Measurements from ENCODE around the gene ZNF800. TPM values are rescaled to one million over a fixed set of nuclear protein-coding genes. Genes with fewer than 3 reads are reported as not detected.

Gene ZNF800
- total and polyA plus RNA-seq, 2 of the 8 experiments (the other 6 are each of a cell fraction or from before 2014, with no cell fraction given) = 1.0 to 6.5 TPM

DNA sequence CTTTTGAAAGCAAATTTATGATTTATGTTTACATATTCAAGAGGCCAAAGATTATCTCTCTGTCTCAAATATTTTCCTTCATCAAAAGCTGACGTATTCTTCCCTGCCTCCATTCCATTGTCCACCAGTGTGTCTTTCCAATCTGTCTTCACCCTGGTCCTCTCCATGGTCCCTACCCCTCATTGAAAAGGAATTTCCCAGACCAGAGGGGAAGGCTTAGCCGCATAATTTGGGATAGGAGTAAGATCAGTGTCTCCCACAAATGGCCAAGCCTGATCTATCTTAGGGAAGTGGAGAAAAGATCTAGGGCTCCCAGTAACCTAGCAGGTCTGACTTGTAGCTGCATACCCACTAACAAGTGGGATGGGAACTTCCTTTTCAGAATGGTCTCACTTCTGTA lies 46.3 kb upstream of the ZNF800 start:
- H4K5ac ChIP-seq (ENCODE audit: insufficient read length, low read depth, low read length) = no peak overlapping the region
- H3K9ac ChIP-seq (replicated peaks in 1 of 4; ENCODE audit: extremely low read depth in 1 of 4, low read depth in 3 of 4, low read length in 3 of 4) = no peak overlapping the region
- H3K4me1 ChIP-seq (replicated peaks in 1 of 4; ENCODE audit: control insufficient read depth in 3 of 4, insufficient read depth in 4 of 4, low read length in 3 of 4) = no peaks in the 10 kb centered on the region; a peak in 1 of 7 replicates
- H2BK5ac ChIP-seq (ENCODE audit: low read depth, low read length) = no peak overlapping the region
- no peak overlapping the region for H3K14ac ChIP-seq (ENCODE audit: insufficient read length)
- 92% methylated on average over 2 of the region's 2 CpGs; no CpG with 5 or more reads in 1 of the 2 experiments for WGBS, 2 experiments (ENCODE audit: extremely low coverage in 1 of 2, insufficient coverage in 1 of 2, insufficient read length in 1 of 2, insufficient replicate concordance in 2 of 2, low coverage in 1 of 2, low lambda C conversion rate in 2 of 2, missing lambda C conversion rate in 1 of 2)
- H3K27ac ChIP-seq (ENCODE audit: low read depth, low read length) = no peak overlapping the region
- no peaks in the 10 kb centered on the region for H3K36me3 ChIP-seq (ENCODE audit: control insufficient read depth in 2 of 4, insufficient read depth in 4 of 4, low read length in 3 of 4)
- DNase-seq (ENCODE audit: low read depth in 1 of 2, low spot score in 2 of 2) (no peak), FAIRE-seq (no peak)
- no peak overlapping the region for H4K8ac ChIP-seq (ENCODE audit: extremely low read depth, insufficient read depth, low read length)
- no peak overlapping the region for H3K18ac ChIP-seq (ENCODE audit: extremely low read depth, low read length)
- H3K23me2 ChIP-seq (ENCODE audit: low read depth, low read length) = no peaks in the 10 kb centered on the region; the same call in 1 of the 2 replicates
- no peak overlapping the region for H3K4ac ChIP-seq (replicated peaks; ENCODE audit: insufficient read length, low read depth, low read length)
- no peak overlapping the region for H2BK12ac ChIP-seq (ENCODE audit: low read depth, low read length)
- ChIA-PET CTCF (ENCODE audit: partially characterized antibody) (interaction anchor here (1.0 to 3.3 kb wide), 3 partner anchors 9 to 14 kb away, joined by 3 to 18 read pairs (median 4); no protein-coding TSS in a partner anchor), POLR2A (ENCODE audit: partially characterized antibody) (no interaction called here)
- no peaks in the 10 kb centered on the region for H4K20me1 ChIP-seq (replicated peaks in 1 of 2; ENCODE audit: control insufficient read depth in 1 of 2, insufficient read depth in 2 of 2, low read length in 2 of 2)
- no peak overlapping the region for H2BK120ac ChIP-seq (replicated peaks; ENCODE audit: low read depth, low read length)
- no peaks in the 10 kb centered on the region for H3K27me3 ChIP-seq (replicated peaks in 1 of 4; ENCODE audit: control insufficient read depth in 3 of 4, extremely low read depth in 1 of 4, insufficient read depth in 3 of 4, low read length in 3 of 4)
- H4K91ac ChIP-seq (replicated peaks; ENCODE audit: insufficient read length, low read length) = no peak overlapping the region
- no peak overlapping the region for H3K4me3 ChIP-seq (ENCODE audit: extremely low read depth in 1 of 4, insufficient read depth in 2 of 4, low read depth in 3 of 4, low read length in 4 of 4)
- H3K56ac ChIP-seq (replicated peaks; ENCODE audit: insufficient read length, low read depth, low read length) = no peak overlapping the region
- no peak overlapping the region for H2BK20ac ChIP-seq (ENCODE audit: low read length)
- no peaks in the 10 kb centered on the region for H3K79me1 ChIP-seq (ENCODE audit: low read depth, low read length)
- no peak overlapping the region for H2AK5ac ChIP-seq (ENCODE audit: low read depth, low read length)
- no peak overlapping the region for H2BK15ac ChIP-seq (ENCODE audit: low read length)
- H3K23ac ChIP-seq (ENCODE audit: insufficient read length) = no peak overlapping the region
- H3K9me3 ChIP-seq (ENCODE audit: insufficient read depth in 2 of 2, low read depth in 1 of 2, low read length in 1 of 2) = no peaks in the 10 kb centered on the region
- no peak overlapping the region for H3K4me2 ChIP-seq (ENCODE audit: insufficient read depth in 1 of 2, low read depth in 2 of 2, low read length in 2 of 2)
- no peaks in the 10 kb centered on the region for H3K79me2 ChIP-seq (ENCODE audit: control insufficient read depth in 1 of 2, insufficient read depth in 2 of 2, low read length in 2 of 2)
- no peak overlapping the region for H2AFZ ChIP-seq (ENCODE audit: low read length)
- TF ChIP-seq CBX5 (IDR thresholded peaks at IDR 0.05; ENCODE audit: low read depth, low read length) (no peak), RBBP5 (IDR thresholded peaks at IDR 0.05; ENCODE audit: borderline replicate concordance, low read depth, low read length) (no peak), PHF8 (conservative IDR thresholded peaks at IDR 0.05; ENCODE audit: low read depth, low read length) (no peak), NANOG (IDR thresholded peaks at IDR 0.05; ENCODE audit: insufficient read depth, low read depth, low read length, poor library complexity, severe bottlenecking) (no peak)
